Tibial artery (tissue), 4 donors: ENCODE results near the gene HTT.

Experiments
- DNase-seq, 2 donors: peaks; one replicate each; pipeline ENCODE4 v3.0.0-alpha.2; 2019
- H3K27ac ChIP-seq, 2 donors: fragments of 200-600 bp; sonication (generic) in 1 of 2; 1 replicate in 1 of 2; 2 replicates in 1 of 2; pipeline ENCODE4 v1.5.1; 2018 to 2019; ENCODE audit warnings: mild to moderate bottlenecking in 1 of 2
- H3K27me3 ChIP-seq, 2 donors: fragments of 200-600 bp; sonication (generic) in 1 of 2; one replicate each; pipeline versions ENCODE4 v1.5.1 to v1.6.0; 2016 to 2019
- H3K36me3 ChIP-seq, 3 donors: fragments of 200-600 bp; sonication (generic) in 2 of 3; one replicate each; pipeline ENCODE4 v1.5.1; 2016 to 2019; ENCODE audit warnings: mild to moderate bottlenecking in 2 of 3
- H3K4me1 ChIP-seq, 4 donors: fragments of 200-600 bp; sonication (generic) in 2 of 4; 1 replicate in 3 of 4; 2 replicates in 1 of 4; pipeline ENCODE4 v1.5.1; 2016 to 2019
- H3K4me3 ChIP-seq, 2 donors: fragments of 200-600 bp; sonication (generic) in 1 of 2; 1 replicate in 1 of 2; 2 replicates in 1 of 2; pipeline ENCODE4 v1.5.1; 2018 to 2019; ENCODE audit warnings: mild to moderate bottlenecking in 2 of 2
- H3K9me3 ChIP-seq, 3 donors: fragments of 200-600 bp; sonication (generic) in 1 of 3; one replicate each; pipeline ENCODE4 v1.5.1; 2016 to 2019
- intact Hi-C: fragments of 100-400 bp; cut with DNase I; formaldehyde crosslinking; loops from one replicate; pipeline ENCODE4 v1.15.0; 2023; ENCODE audit warnings: low total_unique reads
- TF ChIP-seq, protein P1 (sequence below), 2 experiments: fragments of 200-600 bp in 1 of 2; fragments of 450-650 bp in 1 of 2; IDR thresholded peaks; one replicate each; pipeline ENCODE4 v1.5.1; 2017 to 2019; ENCODE audit warnings: antibody characterized with exemption in 2 of 2, mild to moderate bottlenecking in 1 of 2, moderate library complexity in 1 of 2

Gene HTT

GRCh38 chr4:3252831-3253641 is 178.6 kb downstream of the HTT start:
- TF ChIP-seq, protein P1, sequence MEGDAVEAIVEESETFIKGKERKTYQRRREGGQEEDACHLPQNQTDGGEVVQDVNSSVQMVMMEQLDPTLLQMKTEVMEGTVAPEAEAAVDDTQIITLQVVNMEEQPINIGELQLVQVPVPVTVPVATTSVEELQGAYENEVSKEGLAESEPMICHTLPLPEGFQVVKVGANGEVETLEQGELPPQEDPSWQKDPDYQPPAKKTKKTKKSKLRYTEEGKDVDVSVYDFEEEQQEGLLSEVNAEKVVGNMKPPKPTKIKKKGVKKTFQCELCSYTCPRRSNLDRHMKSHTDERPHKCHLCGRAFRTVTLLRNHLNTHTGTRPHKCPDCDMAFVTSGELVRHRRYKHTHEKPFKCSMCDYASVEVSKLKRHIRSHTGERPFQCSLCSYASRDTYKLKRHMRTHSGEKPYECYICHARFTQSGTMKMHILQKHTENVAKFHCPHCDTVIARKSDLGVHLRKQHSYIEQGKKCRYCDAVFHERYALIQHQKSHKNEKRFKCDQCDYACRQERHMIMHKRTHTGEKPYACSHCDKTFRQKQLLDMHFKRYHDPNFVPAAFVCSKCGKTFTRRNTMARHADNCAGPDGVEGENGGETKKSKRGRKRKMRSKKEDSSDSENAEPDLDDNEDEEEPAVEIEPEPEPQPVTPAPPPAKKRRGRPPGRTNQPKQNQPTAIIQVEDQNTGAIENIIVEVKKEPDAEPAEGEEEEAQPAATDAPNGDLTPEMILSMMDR (IDR thresholded peaks at IDR 0.05): no peak
- Histone ChIP-seq H3K4me1 (no peaks in the 10 kb centered on the region), H3K27me3 (no peaks in the 10 kb centered on the region), H3K36me3 (peaks cover 0 to 19% (median 0%) of the 10 kb centered on the region in 3 donors), H3K4me3 (no peak overlapping the region), H3K9me3 (no peaks in the 10 kb centered on the region), H3K27ac (no peak overlapping the region)
- peak; percentile 12 to 47 for DNase-seq
- intact Hi-C loops: no loop called here

DNA sequence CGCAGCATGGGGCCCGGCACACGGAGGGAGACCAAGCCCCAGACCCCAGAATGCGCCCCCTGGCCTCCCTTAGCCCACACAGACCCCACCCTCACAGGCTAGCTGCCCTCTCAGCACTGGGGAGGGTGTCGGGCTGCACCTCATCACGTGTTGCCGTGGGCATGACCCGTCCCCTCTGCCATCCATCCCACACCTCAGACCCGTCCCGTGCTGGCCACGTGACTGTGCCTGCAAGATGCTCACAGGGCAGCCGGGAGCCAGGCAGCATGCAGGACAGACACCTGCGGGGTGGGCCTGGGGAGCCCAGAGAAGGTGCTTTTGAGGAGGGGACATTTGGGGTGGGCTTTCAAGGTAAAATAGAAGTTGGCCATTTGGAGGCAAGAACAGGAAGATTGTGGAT is 179.3 kb downstream of the HTT start:
- peak in 1 of 2 donors; percentile 53 for DNase-seq
- Histone ChIP-seq H3K36me3 (peaks cover 0 to 19% (median 0%) of the 10 kb centered on the region in 3 donors), H3K4me1 (no peaks in the 10 kb centered on the region), H3K4me3 (no peak overlapping the region), H3K27me3 (no peaks in the 10 kb centered on the region), H3K9me3 (no peaks in the 10 kb centered on the region), H3K27ac (no peak overlapping the region)
- TF ChIP-seq, protein P1 (IDR thresholded peaks at IDR 0.05): no peak
- intact Hi-C loops: no loop called here

DNA sequence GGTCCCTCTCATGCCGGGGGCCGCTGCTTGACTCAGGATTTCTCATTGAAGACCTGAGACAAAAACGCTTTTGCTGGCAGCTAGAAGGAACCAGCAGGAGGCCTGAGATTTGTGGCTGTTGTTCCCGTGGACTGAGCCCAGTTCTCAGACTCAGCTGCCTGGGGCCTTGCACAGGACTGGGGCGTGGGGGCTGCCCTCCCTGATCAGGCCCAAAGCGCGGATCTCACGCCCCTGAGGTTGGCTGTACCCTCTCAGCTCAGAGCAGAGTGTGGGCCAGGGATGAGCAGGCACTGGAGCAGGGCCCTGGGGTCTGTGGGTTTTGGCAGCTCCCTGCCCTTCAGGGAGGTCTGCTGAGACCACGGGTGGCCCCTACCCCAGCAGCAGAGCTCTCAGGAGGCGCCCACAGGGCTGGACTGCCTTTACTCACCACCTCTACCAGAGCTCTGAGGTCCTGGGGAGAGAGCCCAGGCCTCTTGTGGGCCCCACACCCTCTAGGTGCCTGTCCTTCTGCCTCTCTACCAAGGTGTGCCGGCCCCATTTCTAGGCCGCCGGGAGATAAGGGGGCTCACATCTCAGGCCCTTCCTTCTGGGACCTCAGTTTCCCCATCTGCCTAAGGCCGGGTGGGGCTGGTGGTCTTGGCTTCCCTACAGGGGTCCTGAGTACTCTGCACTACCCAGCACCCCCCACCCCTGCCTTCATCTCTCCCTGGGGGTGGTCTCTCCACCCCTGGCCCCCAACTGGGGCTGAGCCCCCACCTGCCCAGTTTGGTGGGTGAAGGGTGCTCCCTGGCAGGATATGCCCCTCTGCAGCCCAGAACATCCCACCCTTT is 180.0 kb downstream of the HTT start:
- no peak for DNase-seq

DNA sequence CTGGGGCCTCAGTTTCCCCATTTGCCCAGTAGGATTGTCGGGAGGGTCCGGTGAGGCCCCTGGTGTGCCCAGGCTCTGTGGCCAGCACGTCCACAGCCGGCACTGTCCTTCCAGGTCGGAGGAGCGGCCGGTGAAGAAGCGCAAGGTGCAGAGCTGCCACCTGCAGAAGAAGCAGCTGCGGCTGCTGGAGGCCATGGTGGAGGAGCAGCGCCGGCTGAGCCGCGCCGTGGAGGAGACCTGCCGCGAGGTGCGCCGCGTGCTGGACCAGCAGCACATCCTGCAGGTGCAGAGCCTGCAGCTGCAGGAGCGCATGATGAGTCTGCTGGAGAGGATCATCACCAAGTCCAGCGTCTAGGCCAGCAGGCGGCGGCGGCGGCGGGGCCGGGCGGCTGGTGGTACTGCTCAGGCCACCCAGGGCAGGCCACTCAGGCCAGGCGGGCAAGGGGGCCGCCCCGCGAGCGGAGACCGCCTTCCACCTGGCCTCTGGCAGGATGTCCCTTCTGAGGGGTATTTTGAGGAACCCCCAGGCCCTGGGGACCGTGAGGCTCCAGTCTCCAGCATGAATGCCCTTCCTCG is 181.2 kb downstream of the HTT start:
- peak; percentile 14 to 61 for DNase-seq
- TF ChIP-seq, protein P1 (IDR thresholded peaks at IDR 0.05): no peak
- intact Hi-C loops: no loop called here
- Histone ChIP-seq H3K4me3 (no peak overlapping the region), H3K4me1 (no peaks in the 10 kb centered on the region), H3K27me3 (no peaks in the 10 kb centered on the region), H3K36me3 (peaks cover 0 to 19% (median 0%) of the 10 kb centered on the region in 3 donors), H3K9me3 (no peaks in the 10 kb centered on the region), H3K27ac (no peak overlapping the region)

More for the DNA sequence above, 180.0 kb downstream of the HTT start:
- no peak overlapping the region for H3K4me3 ChIP-seq
- TF ChIP-seq, protein P1 (IDR thresholded peaks at IDR 0.05): no peak
- peaks cover 0 to 19% (median 0%) of the 10 kb centered on the region in 3 donors for H3K36me3 ChIP-seq
- no peaks in the 10 kb centered on the region for H3K9me3 ChIP-seq
- intact Hi-C loops: no loop called here
- no peaks in the 10 kb centered on the region for H3K4me1 ChIP-seq
- no peaks in the 10 kb centered on the region for H3K27me3 ChIP-seq
- H3K27ac ChIP-seq: no peak overlapping the region

DNA sequence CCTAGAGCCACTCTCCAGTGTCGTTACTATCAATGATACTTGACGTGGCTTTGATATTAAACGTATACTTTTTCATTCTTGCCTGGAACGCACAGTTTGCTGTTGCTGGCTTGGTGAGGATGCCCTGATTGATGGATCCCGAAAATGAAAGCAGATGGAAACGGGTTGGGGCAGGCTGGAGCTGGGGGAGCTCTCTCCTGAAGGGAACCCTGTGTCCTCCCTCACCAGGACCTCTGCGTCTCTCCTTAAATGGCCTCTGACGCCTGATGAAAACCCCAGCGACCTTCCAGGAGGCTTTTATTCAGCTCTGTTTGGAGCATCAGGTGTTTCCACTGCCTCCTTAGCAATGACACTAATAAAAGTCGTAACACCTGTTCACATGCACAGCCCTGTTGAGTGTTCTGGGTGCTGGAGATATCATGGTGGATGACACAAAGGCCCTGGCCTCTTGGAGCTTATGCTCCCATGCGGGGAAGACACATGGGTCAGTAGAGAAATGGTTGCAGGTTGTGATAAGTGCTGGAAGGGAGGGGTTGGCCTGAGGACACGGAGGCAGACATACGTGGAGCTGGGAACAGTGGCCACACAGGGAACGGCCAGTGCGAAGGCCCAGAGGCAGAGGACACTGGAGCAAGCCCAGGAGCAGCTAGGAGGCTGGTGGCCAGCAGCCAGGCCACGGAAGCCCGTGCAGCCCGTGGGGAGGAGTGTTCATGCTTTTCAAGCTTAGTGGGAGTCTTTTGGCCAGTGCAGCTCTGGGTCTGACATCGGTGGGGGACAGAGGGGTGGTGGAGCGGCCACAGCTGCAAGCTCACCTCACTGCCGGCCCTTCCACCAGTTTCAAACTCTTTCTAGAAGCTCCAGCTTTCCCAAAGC is 182.0 kb downstream of the HTT start:
- H3K4me3 ChIP-seq: no peak overlapping the region
- peak in 1 of 2 donors; percentile 9 for DNase-seq

More for the DNA sequence above, 182.0 kb downstream of the HTT start:
- Histone ChIP-seq H3K36me3 (peaks cover 0 to 19% (median 0%) of the 10 kb centered on the region in 3 donors), H3K4me1 (no peaks in the 10 kb centered on the region), H3K27ac (no peak overlapping the region), H3K9me3 (no peaks in the 10 kb centered on the region), H3K27me3 (no peaks in the 10 kb centered on the region)
- TF ChIP-seq, protein P1 (IDR thresholded peaks at IDR 0.05): no peak
- intact Hi-C loops: no loop called here
